ENCODE data around the gene CCDC110. TPM values are rescaled to one million over a fixed set of nuclear protein-coding genes. Genes with fewer than 3 reads are reported as not detected.

Gene CCDC110
- total and polyA plus RNA-seq, 9 of the 15 experiments (the other 6 are each of a cell fraction or from before 2014, with no cell fraction given), result 0.04 to 0.35 (median 0.07) TPM; not detected in 4

DNA sequence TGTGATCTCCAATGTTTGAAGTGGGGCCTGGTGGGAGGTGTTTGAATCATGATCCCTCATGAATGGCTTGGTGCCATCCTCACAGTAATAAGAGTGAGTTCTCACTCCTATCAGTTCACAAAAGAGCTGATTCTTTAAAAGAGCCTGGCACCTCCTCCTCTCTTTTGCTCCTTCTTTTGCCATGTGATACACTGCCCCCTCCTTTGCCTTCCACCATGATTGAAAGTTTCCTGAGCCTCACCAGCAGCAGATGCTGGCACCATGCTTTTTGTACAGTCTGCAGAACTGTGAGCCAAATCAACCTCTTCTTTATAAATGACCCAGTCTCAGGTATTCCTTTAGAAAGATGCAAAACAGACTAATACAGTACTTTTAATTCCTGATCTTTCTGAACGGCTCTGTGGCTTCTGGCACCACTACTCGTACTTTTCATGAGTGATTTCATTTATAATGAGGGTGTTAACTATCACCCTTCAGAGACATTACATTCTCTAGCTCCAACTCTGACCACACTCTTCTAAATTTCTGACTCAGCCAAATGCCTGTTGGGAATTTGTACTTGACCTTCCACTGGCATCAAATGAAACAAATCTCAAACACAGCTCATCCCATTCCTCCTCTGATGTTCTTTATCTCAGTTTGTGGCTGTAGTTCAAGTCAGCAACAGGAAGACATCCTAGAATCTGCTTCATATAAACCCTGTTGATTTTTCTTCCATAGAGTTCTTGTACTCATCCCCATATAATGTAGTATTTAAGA is 50.0 kb downstream of the CCDC110 start:
- no TSS peak for BruUV-seq (replicated peaks)

GRCh38 chr4:185416955-185417354 is 54.6 kb downstream of the CCDC110 start:
- intact Hi-C loops (cut with micrococcal nuclease), result no loop called here
- H3K79me2 ChIP-seq (ENCODE audit: control insufficient read depth, insufficient read depth, low read length), result no peaks in the 10 kb centered on the region
- no peak overlapping the region for H2AFZ ChIP-seq (ENCODE audit: low read depth, low read length)
- H3K9me3 ChIP-seq (replicated peaks; ENCODE audit: control insufficient read depth, insufficient read depth, low read depth, low read length), result no peaks in the 10 kb centered on the region
- no peaks in the 10 kb centered on the region for H3K9me1 ChIP-seq (ENCODE audit: control insufficient read depth, insufficient read depth, low read length)
- H3K36me3 ChIP-seq (ENCODE audit: control insufficient read depth, insufficient read depth, low read length), result peaks cover 49% of the 10 kb centered on the region; the same call in 2 of the 3 replicates
- no peaks in the 10 kb centered on the region for H4K20me1 ChIP-seq (replicated peaks; ENCODE audit: control insufficient read depth, insufficient read depth, low read length)
- H3K27ac ChIP-seq (ENCODE audit: extremely low read depth, low read depth, low read length), result no peak overlapping the region
- no peak overlapping the region for H3K4me2 ChIP-seq (ENCODE audit: insufficient read depth, low read length)
- in situ Hi-C loops (cut with MboI), result no loop called here
- FAIRE-seq (no peak), DNase-seq (ENCODE audit: extremely low read depth in 1 of 4, low spot score in 3 of 4) (no peak), ATAC-seq (no peak)
- BruUV-seq (replicated peaks), result no TSS peak
- no peaks in the 10 kb centered on the region for H3K4me1 ChIP-seq (replicated peaks in 1 of 2; ENCODE audit: control insufficient read depth in 2 of 2, insufficient read depth in 2 of 2, low read length in 2 of 2)
- H3K4me3 ChIP-seq, result no peak overlapping the region
- CTCF ChIA-PET (ENCODE audit: low intra/inter-chr PET ratio), result no interaction called here
- no peak overlapping the region for H3K9ac ChIP-seq (ENCODE audit: insufficient read depth in 1 of 2, low read depth in 2 of 2, low read length in 2 of 2)
- no peaks in the 10 kb centered on the region for H3K27me3 ChIP-seq (ENCODE audit: control insufficient read depth in 2 of 2, insufficient read depth in 2 of 2, low read length in 2 of 2)
- POLR2A ChIA-PET, result no interaction called here
- TF ChIP-seq HDAC8 (tag; IDR thresholded peaks at IDR 0.05) (no peak), CHD4 (IDR thresholded peaks at IDR 0.05; ENCODE audit: insufficient read depth, insufficient replicate concordance, low read depth, low read length, poor library complexity, severe bottlenecking) (no peak), HOXB6 (CRISPR knock-in tag; IDR thresholded peaks at IDR 0.05; ENCODE audit: borderline replicate concordance) (no peak), SMAD2 (IDR thresholded peaks at IDR 0.05; ENCODE audit: low read depth, low read length) (no peak), SNRNP70 (optimal IDR thresholded peaks at IDR 0.05; ENCODE audit: low read depth, low read length) (no peak), MCM2 (IDR thresholded peaks at IDR 0.05; ENCODE audit: low read depth) (no peak), KLF6 (CRISPR knock-in tag; IDR thresholded peaks at IDR 0.05; ENCODE audit: borderline replicate concordance) (no peak)

More for the DNA sequence above, 50.0 kb downstream of the CCDC110 start:
- no peak overlapping the region for H2AFZ ChIP-seq (ENCODE audit: low read depth, low read length)
- no peak overlapping the region for H3K27ac ChIP-seq (ENCODE audit: extremely low read depth, low read depth, low read length)
- H3K9ac ChIP-seq (ENCODE audit: insufficient read depth in 1 of 2, low read depth in 2 of 2, low read length in 2 of 2), result no peak overlapping the region
- POLR2A ChIA-PET, result interaction anchor here (0.6 to 0.8 kb wide), 2 partner anchors 179 to 590 kb away, joined by 3 read pairs; no protein-coding TSS in a partner anchor
- H4K20me1 ChIP-seq (replicated peaks; ENCODE audit: control insufficient read depth, insufficient read depth, low read length), result no peaks in the 10 kb centered on the region
- no peaks in the 10 kb centered on the region for H3K9me1 ChIP-seq (ENCODE audit: control insufficient read depth, insufficient read depth, low read length)
- peaks cover 4% of the 10 kb centered on the region; the same call in 1 of the 2 replicates for H3K9me3 ChIP-seq (replicated peaks; ENCODE audit: control insufficient read depth, insufficient read depth, low read depth, low read length)
- H3K4me1 ChIP-seq (replicated peaks in 1 of 2; ENCODE audit: control insufficient read depth in 2 of 2, insufficient read depth in 2 of 2, low read length in 2 of 2), result peaks cover 0 to 5% of the 10 kb centered on the region in 2 experiments; a peak in 2 of 5 replicates
- 81% methylated on average over 2 of the region's 2 CpGs for WGBS (ENCODE audit: insufficient coverage, low coverage, missing lambda C conversion rate)
- FAIRE-seq, result no peak
- peaks cover 34% of the 10 kb centered on the region; the same call in 2 of the 3 replicates for H3K36me3 ChIP-seq (ENCODE audit: control insufficient read depth, insufficient read depth, low read length)
- H3K4me3 ChIP-seq, result no peak overlapping the region
- no peak overlapping the region for H3K4me2 ChIP-seq (ENCODE audit: insufficient read depth, low read length)
- CTCF ChIA-PET (ENCODE audit: low intra/inter-chr PET ratio), result no interaction called here
- H3K27me3 ChIP-seq (ENCODE audit: control insufficient read depth in 2 of 2, insufficient read depth in 2 of 2, low read length in 2 of 2), result no peaks in the 10 kb centered on the region
- peaks cover 24% of the 10 kb centered on the region for H3K79me2 ChIP-seq (ENCODE audit: control insufficient read depth, insufficient read depth, low read length)
- TF ChIP-seq ZNF57 (CRISPR knock-in tag; IDR thresholded peaks at IDR 0.05) (no peak), KAT2B (IDR thresholded peaks at IDR 0.05; ENCODE audit: low read depth, low read length) (no peak), CHCHD3 (CRISPR knock-in tag; IDR thresholded peaks at IDR 0.05) (no peak)
- intact Hi-C loops (cut with micrococcal nuclease), result no loop called here
- DNase-seq (ENCODE audit: extremely low read depth in 1 of 4, low spot score in 3 of 4), result no peak
- in situ Hi-C loops (cut with MboI), result no loop called here
- no peak for ATAC-seq

Measured in K562 (cell line).